Right hindlimb (tissue), 1 donor: ENCODE results near the gene C3orf22.

Experiments
- DNase-seq: peaks from one replicate; pipeline ENCODE4 v3.0.0-alpha.2; 2018

Gene C3orf22

GRCh38 chr3:126527006-126527405 lies 31.7 kb downstream of the C3orf22 start:
- DNase-seq: no peak

DNA sequence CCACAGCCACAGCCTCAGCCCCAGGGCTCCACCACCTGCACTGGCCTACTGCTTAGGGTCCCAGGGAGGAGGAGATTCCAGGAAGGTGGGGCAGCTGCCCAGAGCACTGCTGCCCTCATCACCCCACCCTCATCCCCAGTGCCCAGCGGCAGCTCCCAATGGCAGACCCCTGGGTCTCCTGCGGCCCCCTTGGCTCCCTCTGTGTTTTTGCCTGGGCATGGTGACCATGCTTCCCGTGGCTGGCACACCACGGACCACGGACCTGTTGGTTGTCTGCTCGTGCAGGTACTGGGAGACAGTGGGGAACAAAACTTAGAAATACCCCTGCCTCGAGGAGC lies 32.1 kb downstream of the C3orf22 start:
- no peak for DNase-seq

DNA sequence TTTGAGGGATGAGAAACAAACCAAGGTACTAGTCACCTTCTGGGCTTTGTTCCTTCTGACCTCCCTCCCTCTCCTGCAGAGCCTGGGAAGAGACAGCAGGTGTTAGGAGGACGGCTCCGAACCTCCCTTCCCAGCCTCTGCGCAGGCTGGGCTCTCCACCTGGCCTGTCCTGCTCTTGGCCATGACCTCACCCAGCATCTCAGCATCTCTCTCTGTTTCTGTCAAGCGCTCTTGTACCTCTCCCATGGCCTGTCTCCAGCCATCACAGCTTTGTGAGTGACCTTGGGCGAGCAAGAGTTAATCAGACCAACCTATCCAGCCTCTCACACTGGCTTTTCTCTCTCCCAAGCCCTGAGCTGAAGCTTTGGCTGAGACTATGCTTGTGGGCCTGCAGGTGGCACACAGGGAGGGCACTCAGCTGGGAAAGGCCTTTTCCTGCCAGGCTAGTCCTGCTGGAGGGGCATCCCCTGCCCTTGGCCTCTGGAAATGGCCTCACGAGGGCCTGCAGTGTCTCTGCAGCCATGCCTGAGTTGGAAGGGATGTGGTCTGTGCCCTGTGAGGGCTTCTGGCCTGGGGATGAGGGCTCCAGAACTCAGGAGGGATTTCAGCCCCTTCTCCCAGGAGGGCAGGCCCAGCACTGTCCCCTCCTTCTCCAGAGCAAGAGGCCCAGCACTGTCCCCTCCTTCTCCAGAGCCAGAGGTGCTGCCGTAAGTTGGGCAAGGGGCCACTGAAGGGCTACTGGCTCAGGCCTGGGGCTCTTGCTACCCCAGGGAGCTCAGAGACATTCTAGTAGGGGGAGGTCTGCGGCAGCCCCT lies 32.7 kb downstream of the C3orf22 start:
- no peak for DNase-seq

DNA sequence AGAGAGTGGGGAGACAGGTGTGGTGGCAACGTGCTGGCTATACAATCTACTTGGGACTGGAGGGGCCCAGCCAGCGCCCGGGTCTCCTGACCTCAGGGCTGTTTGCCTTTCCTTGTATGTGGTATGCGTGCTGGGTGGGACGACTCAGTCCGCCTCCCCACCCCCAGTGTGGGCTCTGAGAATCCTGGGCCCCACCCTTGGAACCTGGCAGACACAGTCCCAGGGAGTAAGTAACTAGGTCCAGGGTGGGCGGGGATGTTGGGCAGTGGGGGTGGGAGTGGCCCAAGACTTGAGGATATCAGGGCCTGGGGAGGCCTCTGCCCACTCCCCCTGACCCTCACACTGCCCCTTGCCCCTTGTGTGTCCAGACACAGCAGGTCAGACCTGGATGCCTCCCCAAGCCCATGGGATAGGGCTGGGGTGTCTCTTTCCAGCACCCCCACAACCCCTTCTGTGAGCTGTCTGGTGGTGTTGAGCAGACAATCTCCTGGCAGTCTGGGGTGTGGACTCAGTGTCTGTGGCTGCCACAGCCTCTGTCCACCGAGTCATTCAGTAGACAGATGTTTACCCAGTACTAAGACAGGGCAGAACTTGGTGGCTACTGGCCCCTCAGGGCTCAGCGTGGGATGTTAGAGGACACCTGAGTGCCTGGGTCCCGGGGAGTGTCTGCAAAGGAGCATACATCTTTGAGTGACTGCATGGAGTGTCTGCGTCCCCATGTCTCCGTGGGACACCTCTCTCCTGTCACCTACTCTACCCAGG lies 33.5 kb downstream of the C3orf22 start:
- no peak for DNase-seq

GRCh38 chr3:126524429-126524988 lies 34.2 kb downstream of the C3orf22 start:
- DNase-seq: no peak

- peak; percentile 66 for DNase-seq
Measured at GRCh38 chr3:126523745-126524428, 34.8 kb downstream of the C3orf22 start, which contains the start of gene CHST13. CHST13 (plus strand) TSS chr3:126524155; CDS start chr3:126524333, 178 bp downstream.

DNA sequence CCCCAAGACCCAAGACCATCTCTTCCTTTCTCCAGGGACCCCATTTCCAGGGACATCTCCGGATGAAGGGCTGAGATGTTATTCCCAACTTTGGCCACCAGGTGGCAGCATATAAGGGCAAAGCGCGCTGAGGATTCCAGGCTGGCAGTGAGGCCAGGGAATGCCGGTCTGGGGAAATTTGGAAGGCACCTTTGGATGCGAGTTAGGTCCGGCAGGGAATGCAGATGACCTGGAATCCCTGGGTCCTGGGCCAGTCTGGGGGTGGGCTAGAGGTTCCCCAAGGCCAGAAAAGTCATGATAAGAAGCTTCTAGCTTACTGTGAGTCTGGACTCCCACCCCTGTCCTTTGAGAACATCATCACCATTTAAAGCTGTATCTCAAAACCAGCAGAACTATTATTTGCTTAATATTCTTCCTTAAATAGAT lies 36.4 kb downstream of the C3orf22 start:
- DNase-seq: peak; percentile 63

GRCh38 chr3:126521122-126521891 lies 37.4 kb downstream of the C3orf22 start:
- no peak for DNase-seq

- no peak for DNase-seq
Measured at GRCh38 chr3:126519506-126520455, 39.0 kb downstream of the C3orf22 start.

GRCh38 chr3:126518779-126519177 lies 40.0 kb downstream of the C3orf22 start:
- no peak for DNase-seq

GRCh38 chr3:126517986-126518778 lies 40.5 kb downstream of the C3orf22 start:
- no peak for DNase-seq

DNA sequence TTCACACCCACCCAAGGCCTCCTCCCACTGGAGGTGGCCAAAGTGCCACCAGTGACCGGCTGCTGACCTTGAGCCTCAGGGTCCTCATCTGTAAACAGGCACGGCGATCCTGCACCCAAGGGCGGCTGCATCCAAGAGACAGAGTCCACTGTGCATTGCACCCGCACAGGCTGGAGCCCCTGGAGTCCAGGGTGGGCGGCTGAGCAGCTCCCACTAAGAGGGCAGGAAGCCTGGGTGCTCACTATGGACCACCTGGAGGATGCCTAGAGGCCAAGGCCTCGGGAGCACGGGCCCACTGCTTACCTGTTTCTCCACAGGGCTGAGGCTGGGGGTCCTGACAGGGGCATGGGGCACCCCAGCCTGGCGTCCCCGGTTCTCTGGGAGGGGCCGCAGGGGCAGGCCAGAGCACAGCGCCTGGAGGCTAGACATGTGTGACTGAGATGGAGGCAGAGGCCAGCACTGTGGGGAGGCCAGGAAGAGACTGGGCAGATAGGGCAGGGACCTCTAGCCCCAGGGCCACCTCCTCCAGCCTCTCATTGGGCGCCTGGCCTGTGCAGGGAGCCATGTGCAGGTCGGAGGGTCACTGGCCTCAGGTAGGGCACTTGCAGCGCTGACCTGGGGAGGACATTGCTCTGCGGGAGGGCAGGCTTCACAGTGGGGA lies 41.3 kb downstream of the C3orf22 start, which contains the start of gene UROC1:
Gene UROC1 (minus strand): TSS at position 483 of the 661 bp plus-strand sequence. CDS start 54 bp downstream, at position 429.
- no peak for DNase-seq

DNA sequence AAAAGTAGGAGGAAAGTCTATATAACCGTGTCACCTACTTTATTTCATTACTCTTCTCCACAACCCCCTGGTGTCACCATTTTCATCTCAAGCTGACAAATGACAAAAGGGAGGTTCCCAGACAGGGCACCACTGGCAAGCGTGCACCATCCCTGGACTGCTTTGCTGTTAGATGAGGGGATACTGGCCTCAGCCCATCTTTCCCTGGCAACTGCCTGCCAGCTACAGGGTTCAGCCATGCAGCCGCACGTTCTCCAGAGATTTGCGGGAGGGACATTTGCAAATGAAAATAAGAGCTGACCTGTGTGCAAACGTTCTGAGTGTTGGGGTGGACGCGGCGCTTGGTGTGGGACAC lies 41.8 kb downstream of the C3orf22 start:
- no peak for DNase-seq

GRCh38 chr3:126516152-126516935 lies 42.4 kb downstream of the C3orf22 start:
- no peak for DNase-seq

- no peak for DNase-seq
Measured at GRCh38 chr3:126515066-126515706, 43.5 kb downstream of the C3orf22 start.

DNA sequence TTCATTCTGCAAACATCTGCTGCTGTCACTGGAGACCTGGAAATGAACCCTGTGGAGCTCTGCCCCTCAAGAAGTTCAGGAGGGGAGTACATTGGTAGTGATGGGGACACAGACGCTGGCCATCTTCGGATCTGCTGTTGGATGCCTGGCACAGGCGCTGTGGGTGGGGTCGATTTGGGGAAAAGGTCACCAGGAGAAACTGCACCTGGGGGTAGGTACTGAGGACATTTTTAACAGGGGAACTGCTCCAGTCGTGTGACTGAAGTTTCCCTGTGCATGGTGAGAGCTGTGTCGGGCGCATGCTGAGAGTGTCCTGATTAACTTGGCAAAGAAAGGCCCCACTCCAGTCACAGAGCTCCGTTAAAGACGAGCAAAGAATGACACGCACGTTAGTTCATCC lies 44.6 kb downstream of the C3orf22 start:
- no peak for DNase-seq

DNA sequence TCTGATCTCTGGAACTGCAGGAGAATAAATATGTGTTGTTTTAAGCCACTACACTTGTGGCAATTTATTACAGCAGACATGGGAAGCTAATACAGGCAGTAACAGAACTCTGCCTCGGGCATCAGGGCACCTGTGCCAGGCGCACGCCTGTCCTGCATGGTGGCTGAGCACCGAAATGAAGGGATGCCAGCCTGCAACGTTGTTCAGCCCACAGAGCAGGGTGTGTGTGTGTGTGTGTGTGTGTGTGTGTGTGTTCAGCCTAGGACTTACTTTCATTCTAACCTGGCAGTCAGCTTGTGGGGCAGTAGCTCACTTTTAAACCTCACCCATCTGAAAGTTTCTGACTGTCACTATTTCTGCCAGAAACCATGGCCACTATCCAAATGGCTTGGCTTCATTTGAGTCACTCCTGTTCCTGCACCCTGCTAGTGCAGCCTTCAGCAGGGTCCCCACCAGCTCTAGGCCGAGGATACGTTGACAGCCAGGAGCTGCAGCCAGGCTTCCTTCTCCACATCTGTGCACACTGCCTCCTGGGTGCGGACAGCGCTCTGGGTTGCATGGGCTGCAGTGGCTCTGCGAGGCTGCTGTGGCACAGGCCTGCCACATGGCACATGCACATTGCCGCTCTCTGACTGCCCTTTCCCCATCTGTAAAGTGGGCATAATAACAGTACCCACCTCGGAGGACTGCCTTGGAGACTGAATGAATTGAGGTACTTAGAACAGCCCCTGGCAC lies 45.6 kb downstream of the C3orf22 start:
- no peak for DNase-seq

DNA sequence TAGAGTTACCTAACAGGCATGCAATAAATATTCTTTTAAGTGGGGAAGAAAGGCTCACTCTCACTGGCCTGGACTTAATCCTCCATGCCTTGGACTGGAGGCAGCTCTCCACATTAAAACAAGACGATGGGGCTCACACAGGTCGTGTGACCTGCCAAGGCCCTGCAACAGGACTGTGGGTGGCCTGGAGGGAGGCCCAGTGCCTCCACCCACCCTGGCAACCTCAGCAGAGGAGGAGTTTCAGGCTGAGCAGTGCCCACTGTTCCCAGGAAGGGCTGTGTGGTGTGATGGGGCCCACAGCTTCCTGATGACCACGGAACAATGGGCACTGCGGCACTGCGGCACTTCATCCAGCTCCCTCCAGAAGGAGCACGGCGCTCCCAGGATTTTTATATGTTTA lies 46.7 kb downstream of the C3orf22 start:
- DNase-seq: no peak
